GM19438 (cell line): ENCODE data around the gene TMIE.

Source experiments
- ATAC-seq: cut with Tn5 transposase; IDR thresholded peaks from one replicate; pipeline ENCODE4 v1.9.1; 2021; ENCODE audit warnings: low read depth; ENCODE audit not compliant: unreplicated experiment

TMIE gene

DNA sequence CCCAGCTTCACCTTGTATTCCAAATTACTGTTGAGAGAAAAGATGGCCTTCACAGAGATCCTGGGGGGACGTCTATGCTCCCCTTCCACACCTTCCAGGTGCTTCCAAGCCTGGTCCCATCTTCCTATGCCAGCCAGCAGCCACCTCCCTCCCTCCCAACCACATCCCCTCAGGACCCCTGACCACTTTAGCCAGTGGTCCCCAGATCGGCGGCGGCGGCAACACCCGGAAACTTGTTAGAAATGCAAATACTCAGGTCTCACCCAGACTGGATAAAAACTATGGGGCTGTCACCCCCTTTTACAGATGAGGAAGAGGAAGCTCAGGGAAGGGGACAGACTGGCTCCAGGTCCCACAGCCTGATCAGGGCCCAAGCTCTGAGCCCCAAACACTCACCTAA lies 54.5 kb downstream of the TMIE start:
- no peak for ATAC-seq

DNA sequence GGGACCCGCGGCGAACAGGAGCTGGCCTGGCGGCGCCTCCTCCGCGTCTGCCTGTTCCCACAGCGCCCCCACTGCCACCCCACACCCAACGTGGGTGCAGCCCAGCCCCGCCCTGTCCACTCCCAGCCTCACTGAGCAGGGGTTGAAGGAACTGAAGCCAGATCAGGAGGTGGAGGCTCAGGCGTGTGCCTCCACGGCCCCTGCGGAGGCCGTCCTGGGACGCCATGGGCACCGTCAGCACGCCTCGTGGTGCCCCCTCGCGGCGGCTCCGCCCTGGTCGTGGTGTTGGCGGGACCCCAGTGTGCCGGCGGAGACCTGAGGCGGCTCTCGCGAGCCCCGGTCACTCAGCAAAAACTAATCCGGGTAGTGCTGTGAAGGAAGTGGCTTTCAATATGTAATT lies 55.5 kb downstream of the TMIE start:
- no peak for ATAC-seq

DNA sequence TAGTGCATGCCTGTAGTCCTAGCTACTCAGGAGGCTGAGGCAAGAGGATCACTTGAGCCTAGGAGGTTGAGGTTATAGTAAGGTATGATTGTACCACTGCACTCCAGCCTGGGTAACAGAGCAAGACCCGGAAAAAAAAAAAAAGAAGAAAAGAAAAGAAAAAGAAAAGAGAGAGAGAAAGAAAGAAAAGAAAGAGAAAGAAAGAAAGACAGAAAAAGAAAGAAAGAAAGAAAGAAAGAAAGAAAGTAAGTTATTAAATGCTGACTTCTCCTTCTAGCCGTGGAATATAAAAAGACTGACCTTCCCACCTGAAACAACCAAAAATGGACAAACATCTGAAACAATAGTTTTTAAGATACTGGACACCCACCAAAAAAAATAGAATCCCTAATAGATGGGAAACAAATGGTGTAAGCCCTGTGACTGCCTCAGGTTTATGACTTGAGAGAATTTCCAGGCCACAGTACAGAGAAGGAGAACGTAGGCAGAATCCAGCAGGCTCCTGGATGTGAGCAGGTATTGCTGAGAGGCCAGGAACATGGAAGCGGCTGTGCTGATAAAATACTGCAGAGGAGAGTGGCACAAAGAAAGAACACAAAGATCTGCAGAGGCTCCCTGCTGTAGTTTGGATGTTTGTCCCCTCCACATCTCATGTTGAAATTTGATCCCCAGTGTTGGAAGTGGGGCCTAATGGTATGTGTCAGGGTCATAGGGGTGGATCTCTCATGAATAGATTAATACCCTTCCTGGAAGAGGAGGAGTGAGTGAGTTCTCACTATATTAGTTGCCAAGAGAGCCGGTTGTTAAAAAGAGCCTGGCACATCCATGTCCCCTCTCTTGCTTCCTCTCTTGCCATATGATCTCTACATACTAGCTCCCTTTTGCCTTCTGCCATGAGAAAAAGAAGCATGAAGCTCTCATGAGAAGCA lies 58.3 kb downstream of the TMIE start:
- no peak for ATAC-seq
